IPS-18c (cell line): ENCODE results near the gene DRAM1.
"Not testable (repeated sequence)": the region's sequence is repeated elsewhere in the genome, so short reads cannot be mapped to it uniquely, and the experiment has no call there.

Experiments
- H3K4me3 ChIP-seq: 2 replicates; pipeline ENCODE4 v1.7.0; 2013; ENCODE audit warnings: low read depth, mild to moderate bottlenecking, low read length, moderate library complexity; ENCODE audit not compliant: insufficient read depth
- H3K9me3 ChIP-seq: one replicate; pipeline ENCODE4 v1.6.1; 2013; ENCODE audit warnings: mild to moderate bottlenecking, low read length, moderate library complexity; ENCODE audit not compliant: control insufficient read depth, insufficient read depth

Gene DRAM1

DNA sequence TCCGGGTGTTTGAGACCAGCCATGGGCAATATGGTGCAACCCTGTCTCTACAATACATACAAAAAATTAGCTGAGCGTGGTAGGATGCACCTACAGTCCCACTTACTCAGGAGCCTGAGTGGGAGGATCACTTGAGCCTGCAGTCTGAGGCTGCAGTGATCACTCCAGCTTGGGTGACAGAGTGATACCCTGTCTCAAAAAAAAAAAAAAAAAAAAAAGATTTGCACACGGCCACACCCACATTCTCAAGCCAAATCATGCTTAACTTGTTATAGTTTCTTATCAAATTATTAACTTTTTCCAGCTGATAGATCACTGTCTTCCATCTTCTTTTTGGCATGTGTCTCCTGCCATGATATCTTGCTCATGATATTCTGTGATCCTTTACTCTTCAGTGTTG, 6.8 kb downstream of the DRAM1 start:
- no peak overlapping the region for H3K4me3 ChIP-seq
- no peaks in the 10 kb centered on the region for H3K9me3 ChIP-seq

DNA sequence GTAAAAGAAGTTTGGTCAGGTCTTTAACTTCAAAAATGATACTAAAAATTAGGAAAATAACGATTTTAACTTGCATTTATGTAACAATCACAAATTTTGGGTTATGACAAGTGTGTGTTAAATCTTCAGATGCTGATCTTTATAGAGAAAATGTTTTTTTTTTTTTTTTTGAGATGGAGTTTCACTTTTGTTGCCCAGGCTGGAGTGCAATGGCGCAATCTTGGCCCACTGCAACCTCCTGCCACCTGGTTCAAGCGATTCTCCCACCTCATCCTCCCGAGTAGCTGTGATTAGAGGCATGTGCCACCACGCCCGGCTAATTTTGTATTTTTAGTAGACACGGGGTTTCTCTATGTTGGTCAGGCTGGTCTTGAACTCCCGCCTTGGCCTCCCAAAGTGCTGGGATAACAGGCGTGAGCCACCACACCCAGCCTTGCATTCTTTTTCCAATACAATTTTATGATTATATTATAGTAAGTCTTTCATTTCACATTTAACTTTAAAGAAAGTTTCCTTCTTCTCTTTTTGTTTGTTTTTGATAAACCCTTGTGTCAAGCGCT, 7.5 kb downstream of the DRAM1 start:
- not testable (repeated sequence) for H3K4me3 ChIP-seq, H3K9me3 ChIP-seq

DNA sequence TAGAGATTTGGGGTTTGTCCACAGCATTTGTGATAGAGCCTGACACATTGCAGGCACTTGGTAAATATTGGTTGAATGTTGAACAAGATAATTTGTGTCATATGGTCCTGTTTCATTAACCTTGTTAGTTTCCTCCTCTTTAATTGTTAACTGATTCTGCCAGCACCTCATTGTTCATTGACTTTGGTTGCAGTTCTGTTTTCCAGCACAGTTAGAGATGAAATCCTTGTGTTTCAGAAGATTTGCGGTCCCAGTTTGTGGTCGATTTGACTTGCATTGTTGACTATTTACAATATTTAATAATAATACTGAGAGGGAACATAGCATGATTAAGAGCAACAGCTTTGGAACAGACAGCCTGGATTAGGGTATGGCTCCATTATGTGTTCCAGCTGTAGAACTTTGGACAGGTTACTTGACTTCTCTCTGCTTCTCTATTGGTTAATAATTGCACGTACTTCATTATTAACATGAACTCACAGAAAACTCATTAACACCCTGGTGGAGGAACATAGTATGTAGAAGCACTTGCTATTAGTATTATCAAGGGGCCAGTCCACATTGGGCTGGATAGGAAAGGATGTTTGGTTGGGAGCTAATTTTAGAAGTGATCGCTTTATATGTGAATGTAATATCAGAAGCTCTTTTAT, 8.7 kb downstream of the DRAM1 start:
- H3K4me3 ChIP-seq: no peak overlapping the region
- no peaks in the 10 kb centered on the region for H3K9me3 ChIP-seq

DNA sequence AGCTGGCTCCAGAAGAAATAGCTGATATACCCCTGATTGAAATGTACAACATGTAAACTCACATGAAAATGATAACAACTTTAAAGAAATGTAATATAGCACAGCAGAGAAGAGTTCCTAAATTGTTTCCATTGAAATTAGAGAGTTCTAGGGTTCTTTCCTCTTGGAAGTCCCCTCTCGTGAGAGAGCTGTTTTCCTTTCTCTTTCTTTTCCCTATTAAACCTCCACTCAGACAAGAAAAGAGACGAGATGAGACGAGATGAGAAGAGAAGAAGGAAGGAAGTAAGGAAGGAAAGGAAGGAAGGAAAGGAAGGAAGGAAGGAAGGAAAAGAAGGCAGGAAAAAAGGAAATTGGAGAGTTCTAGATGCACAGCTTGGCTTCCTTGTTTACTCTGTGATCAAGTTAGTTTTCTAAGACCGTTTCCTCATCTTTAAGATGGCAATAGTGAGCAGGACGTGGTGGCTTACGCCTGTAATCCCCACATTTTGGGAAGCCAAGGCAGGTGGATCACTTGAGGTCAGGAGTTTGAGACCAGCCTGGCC, 11.9 kb downstream of the DRAM1 start:
- H3K4me3 ChIP-seq: no peak overlapping the region
- no peaks in the 10 kb centered on the region for H3K9me3 ChIP-seq

DNA sequence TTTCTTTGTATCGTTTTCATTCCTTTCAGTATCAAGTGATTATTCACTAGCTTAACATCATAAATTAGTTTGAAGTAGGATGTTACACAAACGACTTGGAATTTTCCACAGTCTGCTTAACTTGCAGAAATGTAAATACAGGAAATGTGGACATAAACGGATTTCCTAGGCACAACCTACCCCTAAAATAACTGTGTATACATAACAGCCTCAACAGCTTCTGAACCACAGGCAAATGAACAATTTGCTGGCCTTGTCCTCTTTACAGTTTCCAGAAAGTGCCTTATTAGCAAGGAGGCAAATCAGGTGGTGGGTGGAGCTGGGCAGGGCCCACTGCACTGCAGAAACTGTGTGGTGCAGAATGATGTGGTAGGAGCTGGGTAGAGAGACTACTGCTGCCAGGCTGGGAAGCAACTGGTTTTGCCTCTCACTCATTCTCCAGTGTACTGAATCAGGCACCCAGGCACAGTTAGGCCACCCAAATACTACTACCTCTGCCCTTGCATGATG, 14.1 kb downstream of the DRAM1 start:
- H3K4me3 ChIP-seq: no peak overlapping the region
- H3K9me3 ChIP-seq: no peaks in the 10 kb centered on the region

DNA sequence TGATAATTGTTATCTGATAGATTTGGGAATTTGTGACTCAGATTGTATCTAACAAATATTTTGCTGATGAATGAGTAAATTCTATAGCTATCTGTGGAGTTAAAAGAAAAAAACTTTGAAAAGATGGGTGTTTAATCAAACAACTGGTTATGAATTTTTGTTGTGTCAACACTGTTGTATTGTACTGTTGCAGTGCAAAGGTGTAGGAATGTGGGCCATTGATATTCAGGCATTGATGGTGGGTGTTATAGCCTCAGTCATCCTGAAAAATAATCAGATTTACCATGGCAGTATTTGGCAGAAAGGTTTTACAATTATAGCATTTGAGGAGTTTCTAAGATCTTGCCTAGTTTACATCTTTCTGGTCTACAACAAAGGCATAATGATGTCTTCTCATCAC, 15.4 kb downstream of the DRAM1 start:
- no peaks in the 10 kb centered on the region for H3K9me3 ChIP-seq

DNA sequence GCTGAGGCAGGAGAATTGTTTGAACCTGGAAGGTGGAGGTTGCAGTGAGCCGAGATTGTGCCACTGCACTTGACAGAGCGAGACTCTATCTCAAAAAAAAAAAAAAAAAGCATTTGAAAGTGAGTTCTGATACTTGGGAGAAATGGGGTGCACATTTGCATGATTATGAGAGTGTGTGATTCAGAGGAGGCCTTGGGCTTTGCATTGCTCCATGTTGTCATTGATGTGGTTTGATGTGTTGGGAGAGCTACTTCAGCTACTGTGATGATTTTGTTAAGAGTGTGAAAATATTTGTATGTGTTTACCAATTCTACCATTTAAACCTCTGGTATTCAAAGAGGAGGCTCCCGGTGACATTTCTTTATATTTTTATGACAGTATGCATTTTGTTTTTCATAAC, 24.4 kb downstream of the DRAM1 start:
- H3K9me3 ChIP-seq: no peaks in the 10 kb centered on the region
- H3K4me3 ChIP-seq: no peak overlapping the region

More for the DNA sequence above, 15.4 kb downstream of the DRAM1 start:
- no peak overlapping the region for H3K4me3 ChIP-seq

DNA sequence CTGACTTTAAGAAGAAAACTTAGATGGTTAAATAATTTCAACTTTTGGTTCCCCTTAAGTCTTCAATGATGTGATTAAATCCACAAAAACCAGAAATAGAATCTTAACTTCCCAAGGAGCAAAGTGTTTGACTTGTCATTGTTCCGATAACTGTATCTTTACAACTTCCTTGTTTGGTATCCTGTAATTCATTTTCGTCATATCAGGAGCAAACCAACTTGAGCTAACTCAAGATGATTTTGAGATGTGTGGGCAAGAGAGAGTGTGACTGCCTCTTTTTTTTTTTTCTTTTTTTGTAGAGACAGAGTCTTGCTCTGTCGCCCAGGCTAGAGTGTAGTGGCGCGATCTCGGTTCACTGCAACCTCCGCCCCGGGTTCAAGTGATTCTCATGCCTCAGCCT, 25.3 kb downstream of the DRAM1 start:
- no peak overlapping the region for H3K4me3 ChIP-seq
- no peaks in the 10 kb centered on the region for H3K9me3 ChIP-seq

DNA sequence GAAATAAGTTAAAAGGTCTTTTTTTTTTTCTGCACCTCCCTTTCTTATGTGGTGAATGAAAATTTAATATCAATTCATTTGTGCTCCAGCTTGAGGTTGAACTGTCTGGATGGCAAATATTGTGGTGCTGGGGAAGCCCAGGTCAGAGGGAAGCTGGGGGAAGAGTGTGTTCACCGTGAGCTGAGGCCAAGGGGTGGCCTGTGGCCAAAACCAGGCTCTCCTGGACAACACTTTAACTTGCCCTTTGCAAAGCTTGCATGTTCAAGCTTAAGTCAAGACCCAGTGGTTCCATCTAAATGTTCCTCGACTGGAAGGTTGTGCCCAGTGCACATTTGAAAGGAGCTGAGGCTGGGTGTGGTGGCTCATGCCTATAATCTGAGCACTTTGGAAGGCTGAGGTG, 28.8 kb downstream of the DRAM1 start:
- H3K9me3 ChIP-seq: no peaks in the 10 kb centered on the region
- H3K4me3 ChIP-seq: no peak overlapping the region

DNA sequence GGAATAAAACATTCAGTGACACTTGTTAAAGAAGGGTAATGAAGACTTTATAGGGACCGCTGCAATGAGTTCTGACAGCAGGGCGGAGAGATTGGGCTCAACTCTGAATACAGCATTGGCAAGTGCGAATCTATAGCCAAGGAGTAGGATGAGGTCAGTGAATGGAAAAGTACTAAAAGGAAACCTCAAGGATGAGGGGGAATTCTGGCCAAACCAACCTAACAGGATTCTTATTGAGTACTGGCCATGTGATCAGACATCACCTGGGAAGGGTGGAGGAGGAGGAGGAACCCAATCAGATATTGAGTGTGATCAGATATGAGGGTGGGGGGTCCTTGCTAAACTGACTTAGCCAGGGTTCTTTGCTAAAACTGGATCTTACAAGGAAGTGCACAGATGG, 31.0 kb downstream of the DRAM1 start:
- no peaks in the 10 kb centered on the region for H3K9me3 ChIP-seq
- H3K4me3 ChIP-seq: no peak overlapping the region

DNA sequence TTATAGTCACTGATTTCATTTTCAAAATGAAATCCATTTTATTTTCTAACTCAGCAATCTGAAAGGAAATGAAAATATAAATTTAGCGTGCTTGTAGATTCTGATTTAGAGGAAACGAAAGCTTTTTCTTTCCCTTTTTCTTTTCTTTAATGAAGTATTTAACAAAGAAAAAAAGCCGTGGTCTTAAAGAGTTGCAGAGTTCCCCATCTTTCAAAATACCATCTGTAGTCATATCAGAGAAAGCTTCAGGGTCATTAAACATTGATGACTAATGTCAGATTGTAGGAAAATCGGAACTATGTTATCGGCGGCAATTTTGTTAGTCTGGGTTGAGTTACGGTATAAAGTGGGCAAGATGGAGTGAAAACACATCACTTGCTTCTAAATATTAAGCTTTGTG, 32.3 kb downstream of the DRAM1 start:
- Histone ChIP-seq H3K4me3 (no peak overlapping the region), H3K9me3 (no peaks in the 10 kb centered on the region)

DNA sequence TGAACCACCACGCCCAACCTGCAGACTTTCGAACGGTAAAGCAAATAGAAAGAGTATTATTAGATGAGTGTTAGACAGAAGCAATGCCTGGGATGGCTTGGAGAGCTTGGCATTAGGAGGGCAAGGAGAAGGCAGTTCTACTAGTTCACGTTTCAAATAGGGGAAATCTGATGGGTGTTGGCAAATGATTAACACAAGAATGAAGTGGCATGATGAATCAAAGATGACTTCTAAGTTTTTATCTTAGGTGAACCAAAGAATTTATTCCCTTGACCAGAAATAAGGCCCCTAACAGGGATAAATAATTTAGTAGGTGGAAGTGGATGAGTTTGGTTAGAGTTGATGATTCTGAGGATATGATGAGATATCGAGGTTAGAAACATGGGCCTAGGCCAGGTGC, 38.5 kb downstream of the DRAM1 start:
- no peaks in the 10 kb centered on the region for H3K9me3 ChIP-seq

DNA sequence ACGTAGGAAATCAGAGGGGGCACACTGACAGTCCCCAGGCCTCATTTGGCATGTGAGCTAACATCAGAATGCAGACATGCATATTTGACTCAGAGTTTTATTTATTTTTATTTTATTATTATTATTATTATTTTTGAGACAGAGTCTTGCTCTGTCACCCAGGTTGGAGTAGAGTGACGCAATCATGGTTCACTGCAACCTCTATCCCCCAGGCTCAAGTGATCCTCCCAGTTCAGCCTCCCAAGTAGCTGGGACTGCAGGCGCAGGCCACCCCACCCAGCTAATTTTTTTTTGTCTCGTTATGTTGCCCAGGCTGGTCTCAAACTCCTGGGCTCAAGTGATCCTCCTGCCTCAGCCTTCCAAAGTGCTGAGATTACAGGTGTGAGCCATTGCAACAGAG, 41.4 kb downstream of the DRAM1 start:
- H3K9me3 ChIP-seq, H3K4me3 ChIP-seq: not testable (repeated sequence)

More for the DNA sequence above, 38.5 kb downstream of the DRAM1 start:
- no peak overlapping the region for H3K4me3 ChIP-seq

DNA sequence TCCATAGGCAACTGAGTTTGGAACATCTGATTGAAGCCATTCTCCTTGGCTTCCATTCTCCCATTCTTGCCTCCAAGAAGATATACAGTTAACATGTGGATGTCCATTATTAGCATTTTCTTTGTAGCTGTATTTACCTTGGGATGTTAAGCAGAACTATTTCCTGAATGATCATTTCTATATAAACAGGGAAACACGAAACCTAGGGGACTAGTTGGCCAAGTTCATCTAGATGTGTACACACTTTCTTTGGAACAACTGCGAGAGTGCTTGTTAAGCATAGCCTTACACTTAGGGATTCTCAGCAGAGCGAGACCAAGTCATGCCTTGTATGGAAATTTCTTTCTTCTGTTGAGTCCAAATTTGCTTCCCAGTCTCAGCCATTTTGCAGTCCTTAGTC, 42.1 kb downstream of the DRAM1 start:
- Histone ChIP-seq H3K9me3 (peaks cover 2% of the 10 kb centered on the region), H3K4me3 (no peak overlapping the region)

DNA sequence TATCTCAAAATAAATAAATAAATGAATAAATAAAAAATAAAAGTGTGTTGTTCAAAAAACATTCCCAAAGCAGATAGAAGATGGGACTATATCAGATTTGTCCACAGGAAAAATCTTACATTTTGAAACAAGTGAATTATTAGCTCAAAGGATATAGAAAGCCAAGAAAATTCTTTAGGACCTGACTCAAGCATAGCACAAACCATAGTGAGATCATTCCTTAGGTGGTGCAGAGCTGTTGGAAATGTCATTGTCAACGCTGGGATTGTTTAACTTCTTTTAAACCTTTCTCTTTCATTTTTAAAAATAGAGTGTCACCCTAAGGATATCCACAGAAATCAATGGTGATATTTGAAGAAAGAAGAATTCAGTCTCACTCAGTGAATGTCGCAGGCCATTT, 43.5 kb downstream of the DRAM1 start:
- Histone ChIP-seq H3K4me3 (no peak overlapping the region), H3K9me3 (peaks cover 2% of the 10 kb centered on the region)

DNA sequence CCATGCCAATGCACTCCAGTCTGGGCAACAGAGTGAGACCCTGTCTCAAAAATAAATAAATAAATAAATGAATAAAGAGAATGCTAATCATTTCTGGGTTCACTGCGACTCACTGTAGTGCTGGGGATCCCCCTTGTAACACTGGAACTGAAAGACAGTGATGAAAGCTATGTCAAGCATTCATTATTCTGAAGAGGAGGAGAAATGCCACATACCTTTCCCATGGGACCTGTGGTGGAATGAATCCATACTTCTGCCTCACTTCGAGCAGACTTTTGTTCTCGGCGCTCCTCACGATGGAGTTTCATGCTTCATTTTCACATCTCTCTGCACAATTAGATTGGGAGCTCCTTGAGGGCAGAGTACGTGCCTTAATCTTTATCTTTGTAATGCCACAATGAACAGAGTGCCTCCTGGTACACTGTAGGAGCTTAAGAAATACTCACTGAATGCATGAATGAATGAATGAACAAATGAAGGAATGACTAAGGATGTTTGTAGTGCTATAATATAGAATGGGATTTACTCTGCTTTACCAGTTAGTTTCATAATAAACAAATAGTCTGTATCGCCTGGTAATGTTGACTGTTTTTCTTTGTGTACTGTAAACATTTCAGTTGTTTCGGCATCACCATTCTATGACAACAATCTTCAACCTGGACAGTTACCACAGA, 45.8 kb downstream of the DRAM1 start:
- Histone ChIP-seq H3K9me3 (peaks cover 2% of the 10 kb centered on the region), H3K4me3 (no peak overlapping the region)

DNA sequence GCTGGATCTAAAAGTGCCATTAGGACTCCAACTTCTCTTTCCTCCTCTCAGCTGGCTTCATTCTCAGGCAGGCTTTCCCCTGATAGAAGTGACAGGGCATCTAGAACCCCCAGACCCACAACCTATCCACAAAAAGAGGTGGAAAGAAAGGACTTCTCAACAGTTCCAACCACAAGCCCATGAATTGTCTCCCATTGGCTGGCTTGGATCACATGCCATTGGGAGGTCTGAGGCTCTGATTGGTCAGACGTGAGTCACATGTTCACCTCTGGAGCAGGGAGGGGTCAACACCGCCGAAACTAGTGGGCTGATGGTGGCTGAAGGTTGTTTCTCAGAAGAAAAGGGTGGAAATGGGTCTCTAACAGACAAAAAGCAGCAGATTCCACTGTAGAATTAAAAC, 47.2 kb downstream of the DRAM1 start:
- Histone ChIP-seq H3K4me3 (no peak overlapping the region), H3K9me3 (peaks cover 2% of the 10 kb centered on the region)

DNA sequence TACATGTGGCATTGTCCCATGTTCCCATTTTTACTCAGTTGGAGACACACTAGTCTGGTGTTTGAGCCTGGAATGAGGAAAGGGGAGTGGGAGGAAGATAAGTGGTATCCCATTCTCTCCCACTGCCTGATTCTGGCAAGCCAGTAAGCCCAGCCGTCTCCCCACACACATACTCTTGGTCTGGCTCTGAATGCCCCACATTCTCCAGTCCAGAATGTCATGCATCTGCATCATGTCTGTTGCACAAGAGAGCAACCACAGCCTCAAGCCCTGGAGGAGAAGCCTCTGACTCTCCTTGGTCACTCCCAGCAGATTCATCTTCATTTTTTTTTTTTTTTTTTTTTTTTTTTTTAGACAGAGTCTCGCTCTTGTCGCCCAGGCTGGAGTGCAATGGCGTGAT, 48.0 kb downstream of the DRAM1 start:
- Histone ChIP-seq H3K9me3 (peaks cover 2% of the 10 kb centered on the region), H3K4me3 (no peak overlapping the region)
